GM21526 (cell line): ENCODE results near the gene FBXO9.

Source experiments
- ATAC-seq: cut with Tn5 transposase; IDR thresholded peaks from one replicate; pipeline ENCODE4 v1.9.1; 2021; ENCODE audit warnings: moderate library complexity; ENCODE audit not compliant: unreplicated experiment, low FRiP score

Gene FBXO9

DNA sequence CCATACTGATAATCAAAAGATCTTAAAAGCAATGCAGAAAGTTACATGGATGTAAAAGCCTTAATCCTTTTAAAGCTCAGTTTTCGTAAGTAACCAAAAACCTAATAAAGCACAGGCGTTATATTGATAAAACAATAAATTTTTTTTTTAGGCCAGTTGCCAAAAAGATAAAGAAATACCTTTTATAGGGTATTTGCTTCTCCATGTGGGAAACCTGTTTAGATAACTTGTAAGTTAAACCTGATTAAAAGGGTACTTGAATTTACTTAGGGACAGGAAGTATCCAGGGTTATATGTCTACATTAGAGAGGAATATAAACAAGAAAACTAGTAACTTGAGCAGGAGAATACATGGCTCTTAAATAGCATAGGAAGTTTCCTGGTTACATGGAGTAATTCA is 21.1 kb downstream of the FBXO9 start:
- ATAC-seq, result no peak

DNA sequence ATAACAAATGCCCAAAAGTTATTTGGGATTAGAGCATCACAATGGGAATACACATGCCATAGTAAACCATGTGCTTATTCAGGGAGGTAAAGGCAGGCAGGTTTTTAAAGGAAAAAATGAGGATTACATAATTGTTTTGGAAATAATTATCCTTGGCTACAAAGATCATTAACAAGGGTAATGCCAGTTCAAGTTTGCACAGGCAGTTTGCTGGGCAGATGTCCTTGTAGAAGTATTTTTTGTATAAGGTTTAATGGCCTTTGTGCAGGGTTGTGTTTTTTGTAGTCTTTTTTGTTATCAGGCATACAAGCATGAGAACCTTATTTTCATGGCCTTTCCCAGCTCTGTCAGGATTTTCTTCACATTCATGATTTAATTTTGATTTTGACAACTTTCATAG is 24.7 kb downstream of the FBXO9 start:
- ATAC-seq, result no peak

DNA sequence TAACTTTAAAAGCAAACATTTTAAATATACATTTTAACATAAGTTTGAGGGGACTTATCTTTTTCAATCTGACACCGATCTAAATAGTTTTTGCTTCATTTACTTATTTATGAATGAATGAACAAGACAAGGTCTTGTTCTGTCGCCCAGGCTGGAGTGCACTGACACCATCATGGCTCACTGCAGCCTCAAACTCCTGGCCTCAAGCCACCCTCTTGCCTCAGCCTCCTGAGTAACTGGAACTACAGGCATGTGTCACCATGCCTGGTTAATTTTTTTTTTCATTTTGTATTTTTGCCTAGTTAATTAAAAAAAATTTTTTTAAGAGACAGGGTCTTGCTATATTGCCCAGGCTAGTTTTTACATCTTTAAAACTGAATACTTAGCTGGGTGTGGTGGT is 25.4 kb downstream of the FBXO9 start:
- no peak for ATAC-seq

DNA sequence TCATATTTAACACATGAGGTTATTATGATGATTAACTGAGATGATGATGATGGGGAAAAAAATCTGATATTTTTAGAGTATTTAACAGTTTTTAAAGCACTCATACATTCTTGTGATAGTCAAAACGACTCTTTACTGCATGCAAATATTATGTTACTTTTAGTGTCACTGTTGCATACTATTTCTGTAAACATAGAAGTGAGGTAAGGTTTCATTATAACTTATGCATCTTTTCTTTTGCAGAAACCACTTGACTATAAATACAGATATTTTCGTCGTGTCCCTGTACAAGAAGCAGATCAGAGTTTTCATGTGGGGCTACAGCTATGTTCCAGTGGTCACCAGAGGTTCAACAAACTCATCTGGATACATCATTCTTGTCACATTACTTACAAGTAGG is 30.1 kb downstream of the FBXO9 start:
- no peak for ATAC-seq

DNA sequence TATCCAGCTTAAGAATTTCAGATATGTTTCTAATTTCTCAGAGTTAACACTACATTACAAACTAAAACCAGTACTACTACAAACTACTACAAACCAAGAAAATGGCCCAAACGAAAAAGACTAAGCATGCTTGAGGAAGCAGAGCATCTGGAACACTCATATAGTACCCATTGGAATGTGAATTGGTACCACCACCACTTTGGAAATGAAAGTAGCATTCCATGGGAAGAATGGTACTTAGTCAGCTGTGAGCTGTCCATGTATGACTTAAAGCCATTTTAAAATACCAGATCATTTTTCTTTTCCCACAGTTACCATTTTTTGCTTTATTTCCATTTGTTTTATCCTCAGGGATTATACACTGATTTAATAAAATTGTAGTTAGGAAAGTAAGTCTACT is 30.5 kb downstream of the FBXO9 start:
- ATAC-seq, result no peak

DNA sequence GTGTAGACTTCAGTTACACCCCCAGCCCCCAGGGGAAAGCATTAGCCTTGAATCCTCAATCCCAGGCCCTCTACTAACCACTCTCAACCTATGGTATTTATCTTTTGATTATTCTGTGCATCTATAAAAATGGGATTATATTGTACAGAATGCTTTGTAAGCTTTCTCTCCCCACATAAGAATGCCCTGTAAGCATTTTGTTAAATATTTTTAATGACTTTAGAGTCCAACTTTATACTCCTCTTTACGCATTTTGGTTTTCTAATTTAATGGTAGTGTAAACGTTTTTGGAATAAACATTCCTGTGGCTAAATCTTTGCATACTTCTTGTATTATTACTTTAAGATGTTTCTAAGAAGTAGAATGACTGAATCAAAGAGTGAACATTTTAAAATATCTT is 35.4 kb downstream of the FBXO9 start:
- ATAC-seq, result no peak

DNA sequence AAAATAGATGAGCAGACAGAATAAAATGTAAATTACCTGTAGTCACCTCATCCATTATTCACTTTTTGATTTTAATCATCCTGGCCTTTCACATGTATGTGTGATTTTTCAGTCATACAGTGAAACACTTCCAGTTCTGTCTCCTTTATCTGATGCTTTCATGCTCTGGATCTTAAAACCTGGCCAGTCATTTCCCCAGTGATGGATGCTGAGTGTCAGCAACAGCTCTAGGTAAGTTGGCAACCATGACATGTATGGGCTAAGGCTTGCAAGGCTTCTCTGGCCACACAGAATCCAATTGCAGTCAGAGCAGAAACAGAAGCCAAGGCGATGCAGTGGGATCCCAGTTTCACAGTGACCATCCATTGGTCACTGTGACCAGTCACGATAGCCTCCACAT is 35.8 kb downstream of the FBXO9 start:
- ATAC-seq, result no peak

DNA sequence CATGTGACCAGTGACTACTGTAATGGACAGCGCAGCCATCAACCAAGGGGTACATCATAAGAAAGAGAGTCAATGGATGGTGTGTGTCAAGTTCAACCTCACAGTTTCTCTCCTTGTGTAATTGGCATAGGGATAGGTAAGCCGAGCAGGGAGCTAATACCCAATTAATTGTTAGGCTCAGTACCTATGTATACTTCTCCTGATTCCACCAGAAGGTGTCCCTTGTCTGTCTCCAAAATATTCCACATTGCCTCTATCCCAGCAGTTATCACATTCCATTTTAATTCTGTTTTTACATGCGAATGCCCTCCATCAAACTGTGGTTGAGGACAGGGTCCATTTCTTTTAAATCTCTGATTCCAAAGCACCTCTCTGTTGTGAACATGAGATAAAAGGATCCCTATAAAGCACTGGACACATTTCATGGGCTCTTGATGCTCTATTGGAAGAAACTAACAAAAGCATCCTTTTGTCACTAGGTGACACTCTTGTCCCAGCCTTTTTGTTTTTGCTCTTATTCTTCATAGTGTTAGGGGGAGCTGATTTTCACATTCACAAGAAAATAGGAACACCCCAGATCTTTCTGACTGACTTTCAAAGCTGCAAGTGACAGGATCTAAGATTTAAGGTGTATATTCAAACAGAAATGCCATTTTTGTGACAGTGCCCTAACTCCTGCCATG is 38.9 kb downstream of the FBXO9 start:
- no peak for ATAC-seq

DNA sequence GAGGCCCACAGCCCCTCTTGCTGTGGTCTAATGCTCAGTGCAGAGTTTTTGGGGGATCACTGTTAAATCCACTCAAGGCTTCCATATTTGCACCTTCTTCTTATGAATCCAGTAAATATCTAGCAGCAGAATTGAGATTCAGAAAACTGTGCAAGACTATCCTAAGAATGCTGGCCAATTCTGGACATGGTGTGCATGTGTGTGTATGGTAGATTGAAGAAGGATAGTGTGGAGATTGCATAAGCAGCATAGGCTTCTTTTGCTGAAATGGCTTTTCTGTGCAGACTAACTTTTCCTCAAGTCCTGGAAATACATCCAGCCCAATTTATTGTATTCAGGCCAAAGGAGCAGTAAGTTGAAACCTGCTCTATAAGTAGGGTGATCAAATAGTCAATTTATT is 39.7 kb downstream of the FBXO9 start:
- ATAC-seq, result no peak

DNA sequence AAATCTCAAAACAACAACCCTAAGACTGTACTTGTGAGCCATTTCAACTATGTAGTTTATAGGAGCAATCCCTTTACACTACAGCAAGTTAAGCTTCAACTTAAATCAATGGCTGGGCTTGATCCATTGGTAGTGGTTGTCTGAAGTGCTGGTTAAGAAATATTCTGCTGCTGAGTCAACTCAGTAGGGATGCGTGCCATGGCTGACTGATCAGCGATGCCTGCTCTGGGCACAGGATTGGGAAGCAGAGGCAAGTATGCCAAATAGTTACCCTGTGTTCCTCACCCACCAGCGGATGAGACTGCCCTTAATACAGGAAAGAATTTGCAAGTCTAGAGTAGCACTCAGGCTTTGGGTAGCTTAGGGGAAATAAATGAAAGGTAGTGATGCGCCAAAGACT is 41.9 kb downstream of the FBXO9 start:
- no peak for ATAC-seq

DNA sequence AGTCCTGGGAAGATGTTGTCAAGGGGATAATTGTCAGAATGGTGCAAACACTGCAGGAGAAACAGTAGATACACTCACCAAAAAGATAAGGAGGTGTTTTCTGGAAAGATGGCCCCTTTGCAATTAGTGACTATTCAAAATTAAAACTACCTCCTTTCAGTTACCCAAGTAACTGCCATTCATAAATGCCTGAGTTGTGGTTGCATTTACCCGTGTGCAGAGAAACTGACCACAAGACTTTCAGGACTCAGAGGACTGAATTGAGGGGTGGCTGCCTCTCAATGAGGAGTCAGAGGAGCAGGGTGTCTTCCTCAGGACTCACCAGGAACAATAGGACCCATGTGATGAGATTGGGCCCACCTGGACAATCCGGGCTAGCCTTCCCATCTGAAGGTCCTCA is 44.4 kb downstream of the FBXO9 start:
- ATAC-seq, result no peak

DNA sequence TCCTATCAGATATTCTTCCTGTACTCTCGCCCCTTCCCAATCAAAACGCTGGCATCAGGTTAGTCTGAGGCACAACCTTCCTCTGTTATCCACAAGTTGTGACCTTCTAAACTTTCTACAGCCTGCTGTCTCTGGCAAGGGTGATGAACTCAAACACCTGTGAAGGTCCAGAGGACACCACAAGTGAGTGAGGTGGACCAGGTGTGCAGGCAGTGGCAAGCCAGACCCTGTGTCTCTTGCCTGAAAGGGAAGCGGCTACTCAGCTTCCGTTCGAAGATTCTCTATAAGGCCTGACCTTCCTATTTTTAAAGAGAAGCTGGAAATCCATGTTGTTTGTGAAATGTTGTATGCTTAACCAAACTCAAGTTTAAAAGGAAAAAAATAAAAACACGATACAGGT is 46.7 kb downstream of the FBXO9 start:
- ATAC-seq, result no peak

DNA sequence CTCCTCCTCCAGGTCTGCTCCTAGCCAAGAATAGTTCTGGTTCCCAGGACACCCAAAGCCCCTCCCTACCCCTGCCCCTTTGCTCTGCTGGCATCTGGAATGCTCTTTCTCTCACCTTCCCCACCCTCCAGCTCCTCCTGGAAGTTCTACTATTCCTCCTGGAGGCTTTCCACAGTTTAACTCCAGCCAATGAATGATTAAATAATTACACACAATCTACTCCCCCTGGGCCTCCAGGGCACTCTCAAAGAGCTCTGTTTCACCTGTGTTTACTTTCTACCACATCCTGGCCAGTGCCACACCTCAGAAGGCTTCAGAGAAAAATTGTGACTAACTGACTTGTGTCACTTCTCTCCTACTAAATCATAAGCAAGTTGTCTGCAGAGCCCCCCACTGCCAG is 47.2 kb downstream of the FBXO9 start:
- no peak for ATAC-seq

DNA sequence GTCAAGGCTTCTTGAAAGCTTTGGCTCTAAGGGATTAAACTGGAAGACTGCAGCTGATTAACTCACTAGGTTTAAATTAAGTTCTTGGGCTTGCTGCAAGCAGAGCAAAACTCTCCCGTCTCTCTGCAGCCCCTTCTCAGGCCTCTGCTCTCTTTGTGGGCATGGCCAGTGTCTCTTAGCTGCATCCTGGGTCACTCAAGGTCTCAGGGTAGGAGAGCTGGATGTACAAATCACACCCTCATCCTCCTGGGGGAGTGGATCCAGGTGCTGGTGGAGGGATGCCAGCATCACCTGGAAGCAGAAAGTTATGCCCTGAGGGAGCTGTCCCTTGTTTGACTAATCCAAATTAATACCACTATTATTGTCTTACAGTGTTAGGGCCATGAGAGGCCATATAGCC is 47.7 kb downstream of the FBXO9 start:
- ATAC-seq, result no peak

DNA sequence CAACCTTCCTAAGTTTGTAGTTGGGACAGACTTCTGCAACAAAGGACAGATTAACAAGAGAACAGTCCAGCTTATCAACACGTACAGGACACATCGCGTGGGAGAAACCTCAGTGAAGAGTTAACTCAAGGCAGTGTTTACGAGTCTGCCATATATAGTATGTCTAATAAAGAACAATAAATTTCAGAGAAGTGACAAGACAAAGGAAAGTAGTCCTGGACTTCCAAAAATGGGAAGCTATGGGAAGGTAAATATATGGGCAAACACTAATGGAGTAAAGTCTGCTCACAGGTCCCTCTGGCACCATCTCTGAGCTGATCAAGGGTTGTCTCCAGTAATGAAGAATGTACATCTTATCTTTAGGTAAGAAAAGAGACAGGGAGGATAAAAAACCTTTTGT is 48.5 kb downstream of the FBXO9 start:
- ATAC-seq, result no peak

DNA sequence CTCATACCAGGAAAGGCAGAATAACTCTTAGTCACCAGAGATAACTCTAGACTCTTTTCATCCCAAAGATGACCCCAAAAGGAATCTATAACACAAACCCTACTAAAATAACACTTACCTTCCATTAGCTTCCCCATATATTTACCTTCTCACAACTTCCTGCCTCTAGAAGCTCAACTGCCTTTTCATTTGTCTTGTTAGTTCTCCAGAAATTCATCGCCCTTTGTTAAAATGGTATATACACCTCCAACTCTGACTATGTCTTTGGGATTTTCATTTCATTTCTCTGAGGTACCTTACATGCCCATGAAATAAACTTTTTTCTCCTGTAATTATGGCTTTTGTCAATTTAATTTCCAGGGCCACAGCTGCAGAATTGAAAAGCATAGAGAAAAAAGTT is 49.9 kb downstream of the FBXO9 start:
- no peak for ATAC-seq

DNA sequence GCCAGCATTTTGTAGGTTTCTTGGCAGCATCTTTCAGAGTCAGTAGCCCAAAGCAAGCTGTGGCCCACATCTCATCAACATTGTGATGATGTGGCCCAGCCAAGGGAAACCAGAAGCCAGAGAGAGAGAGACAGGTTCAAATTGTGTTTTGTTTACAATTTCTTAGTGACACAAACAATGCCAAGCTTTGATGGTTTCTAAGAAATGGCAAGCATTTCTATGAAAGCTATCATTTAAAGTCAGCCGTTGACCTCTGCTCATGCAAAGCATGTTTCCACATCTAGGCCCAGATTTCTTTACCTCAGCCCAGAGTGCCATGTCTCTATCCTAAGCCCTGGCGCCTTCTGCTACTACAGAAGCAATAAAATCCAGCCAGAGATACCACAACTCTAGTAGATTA is 50.5 kb downstream of the FBXO9 start:
- no peak for ATAC-seq

DNA sequence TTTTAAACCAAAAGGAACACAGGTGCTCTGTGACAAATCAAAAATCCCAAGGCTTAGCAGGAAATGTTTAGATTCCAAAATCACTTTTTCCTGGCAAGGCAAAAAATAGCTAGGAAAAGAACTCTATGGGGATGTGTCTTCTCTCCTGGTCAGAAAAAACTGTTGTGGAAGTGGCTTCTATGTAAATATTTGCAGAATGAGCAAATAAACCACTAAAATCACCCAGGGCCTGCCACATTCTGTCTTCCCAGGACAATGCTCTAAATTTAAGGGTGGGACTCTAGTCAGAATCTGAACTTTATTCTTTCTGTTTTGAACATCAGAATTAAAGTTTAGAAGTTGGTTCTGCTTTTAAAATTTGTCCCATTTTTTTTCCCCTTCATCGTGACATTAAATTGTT is 54.1 kb downstream of the FBXO9 start:
- ATAC-seq, result no peak

DNA sequence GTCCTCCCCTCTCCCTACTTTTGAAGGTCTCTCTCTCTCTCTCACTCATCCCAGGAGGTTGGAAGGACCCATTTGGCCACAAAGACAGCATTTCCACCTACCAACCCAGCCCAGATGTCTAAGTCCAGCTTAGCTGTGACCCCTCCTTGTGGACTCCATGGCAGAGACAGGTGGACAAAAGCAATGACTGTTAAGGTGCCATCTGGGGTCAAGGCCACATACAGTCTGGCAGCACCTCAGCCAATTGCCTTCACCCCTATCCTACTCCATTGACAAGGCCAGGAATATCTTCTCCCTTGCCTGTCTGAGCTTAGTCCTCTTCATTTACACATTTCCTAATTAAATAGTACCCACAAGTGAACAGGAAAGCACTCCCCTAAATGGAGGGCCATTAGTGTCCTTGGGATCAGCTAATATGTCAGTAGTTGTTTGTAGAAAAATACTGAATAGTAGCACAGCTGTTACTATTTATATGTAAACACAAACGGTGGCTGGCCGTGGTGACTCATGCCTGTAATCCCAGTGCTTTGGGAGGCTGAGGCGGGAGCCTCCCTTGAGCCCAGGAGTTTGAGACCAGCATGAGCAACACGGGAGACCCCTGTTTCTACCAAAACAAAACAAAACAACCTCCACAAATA is 54.7 kb downstream of the FBXO9 start:
- no peak for ATAC-seq

DNA sequence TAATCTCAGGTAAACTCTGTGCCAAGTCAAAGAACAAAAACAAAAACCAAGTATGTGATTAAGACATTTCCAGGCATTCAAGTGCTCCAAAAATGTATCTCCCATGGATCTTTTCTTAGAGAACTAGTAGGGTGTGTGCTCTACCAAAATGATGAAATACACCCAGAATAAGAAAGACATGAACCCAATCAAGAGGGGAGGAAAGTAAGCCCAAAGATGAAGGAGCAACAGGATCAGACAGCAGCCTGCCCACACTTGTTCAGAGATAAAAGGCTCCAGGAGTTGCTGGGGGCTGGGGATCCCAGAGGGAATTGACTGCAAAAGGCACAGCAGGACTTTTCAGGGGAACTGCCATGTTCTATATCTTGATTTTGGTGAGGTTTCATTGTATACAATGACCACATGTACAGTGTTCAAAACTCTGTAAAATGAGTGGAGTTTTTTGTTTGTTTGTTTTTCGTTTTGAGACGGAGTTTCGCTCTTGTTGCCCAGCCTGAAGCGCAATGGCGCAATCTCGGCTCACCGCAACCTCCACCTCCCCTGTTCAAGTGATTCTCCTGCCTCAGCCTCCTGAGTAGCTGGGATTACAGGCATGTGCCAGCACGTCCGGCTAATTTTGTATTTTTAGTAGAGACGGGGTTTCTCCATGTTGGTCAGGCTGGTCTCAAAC is 59.1 kb downstream of the FBXO9 start:
- no peak for ATAC-seq

DNA sequence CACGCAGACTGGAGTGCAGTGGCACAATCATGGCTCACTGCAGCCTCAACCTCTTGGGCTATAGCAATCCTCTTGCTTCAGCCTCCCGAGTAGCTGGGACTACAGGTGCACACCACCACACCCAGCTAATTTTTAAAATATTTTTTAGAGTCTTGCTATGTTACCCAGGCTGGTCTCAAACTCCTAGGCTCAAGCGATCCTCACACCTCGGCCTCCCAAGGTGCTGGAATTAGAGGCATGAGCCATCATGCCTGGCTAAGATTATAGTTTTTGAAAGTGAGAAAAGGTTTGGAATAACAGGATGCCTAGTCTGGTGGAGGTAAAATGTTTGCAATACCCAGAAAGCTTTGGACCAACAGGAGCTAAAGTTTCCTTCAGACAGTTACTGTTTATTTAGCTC is 60.1 kb downstream of the FBXO9 start:
- ATAC-seq, result no peak

DNA sequence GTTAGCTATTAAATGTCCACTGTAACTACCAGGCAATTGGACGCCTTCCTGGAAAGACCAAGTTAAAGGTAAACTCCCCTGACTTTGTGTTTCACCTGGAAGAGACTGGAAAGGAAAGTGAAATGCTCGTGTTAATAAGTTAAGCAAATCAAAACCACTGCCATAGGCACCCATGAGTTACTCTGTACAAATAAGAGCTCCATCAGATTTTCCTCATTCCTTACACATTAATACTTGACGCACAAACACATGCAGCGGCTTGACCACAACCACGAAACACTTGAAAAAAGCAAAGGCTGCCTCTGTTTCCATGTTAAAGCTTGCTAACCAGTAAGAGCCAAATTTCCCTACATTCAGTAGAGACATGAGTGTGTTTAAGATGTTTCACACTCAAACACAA is 63.6 kb downstream of the FBXO9 start:
- no peak for ATAC-seq
